ENCODE data around the gene VPS29.

VPS29 gene

GRCh38 chr12:110451263-110451662, 50.6 kb downstream of the VPS29 start:
- DNase-seq (ENCODE audit: low read depth in 2 of 3, low spot score in 1 of 3) = no peak

DNA sequence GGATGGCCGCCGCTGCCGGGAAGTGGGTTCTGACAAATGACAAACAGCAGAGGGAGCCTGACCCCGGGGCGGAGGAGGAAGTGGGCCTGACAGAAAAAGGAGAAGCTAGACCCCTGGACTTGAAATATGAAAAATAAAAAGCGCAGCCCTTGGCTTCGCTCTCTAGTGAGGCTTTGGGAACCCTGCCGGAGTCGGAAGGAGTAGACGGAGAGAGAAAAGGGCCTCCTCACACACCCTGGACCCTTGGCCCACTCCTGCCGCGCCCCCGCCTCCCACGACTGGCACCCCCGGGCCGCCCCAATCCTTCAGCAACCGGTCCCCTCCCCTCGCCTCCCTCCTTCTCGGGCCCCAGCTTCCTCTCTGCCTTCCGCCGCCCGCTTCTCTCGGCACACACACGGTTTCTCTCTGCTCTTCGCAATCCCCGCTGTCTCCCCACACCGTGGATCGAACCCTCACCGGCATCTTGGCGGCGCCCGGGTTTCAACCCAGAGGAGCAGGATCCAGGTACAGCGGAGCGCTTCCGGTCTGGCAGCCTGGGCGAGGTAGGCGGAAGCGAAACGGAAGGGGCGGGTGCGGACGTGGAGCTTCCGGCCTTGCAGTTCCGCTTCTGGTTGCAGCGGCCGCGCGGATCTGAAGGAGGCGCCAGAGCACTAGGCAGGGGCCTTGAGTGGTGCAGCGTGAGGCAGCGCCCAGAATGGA, 52.0 kb downstream of the VPS29 start, which contains the start of gene ARPC3:
Gene ARPC3, minus strand, starts transcription at position 539 of the 699 bp plus-strand sequence. Its CDS starts 77 bp downstream, at position 462.
- DNase-seq (ENCODE audit: low read depth in 2 of 3, low spot score in 1 of 3) = peak; percentile 92 to 94 (median 92)

DNA sequence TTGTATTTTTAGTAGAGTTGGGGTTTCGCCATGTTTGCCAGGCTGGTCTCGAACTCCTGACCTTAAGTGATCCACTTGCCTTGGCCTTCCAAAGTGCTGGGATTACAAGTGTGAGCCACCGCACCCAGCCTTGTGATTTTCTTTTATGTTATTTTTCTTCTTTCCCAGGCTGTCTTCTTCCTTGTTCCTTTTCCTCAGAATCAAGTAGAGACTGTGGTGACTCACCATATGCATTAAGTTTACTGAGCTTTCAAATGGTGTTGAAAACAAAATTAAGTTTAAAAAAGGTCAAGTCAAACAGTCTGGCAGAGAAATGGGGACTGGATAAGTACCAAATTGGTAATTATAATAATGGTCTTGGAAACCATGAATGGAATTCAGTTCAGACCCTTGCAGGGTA, 57.5 kb downstream of the VPS29 start:
- DNase-seq (ENCODE audit: low read depth in 2 of 3, low spot score in 1 of 3) = no peak
